ENCODE data around the gene RBM17. TPM values are rescaled to one million over a fixed set of nuclear protein-coding genes. Genes with fewer than 3 reads are reported as not detected.
A peak's percentile ranks its signal among the peaks of the same experiment; 100 is the strongest.

The RBM17 gene
- total and polyA plus RNA-seq, 2 of the 13 experiments (the other 11 are each of a cell fraction or from before 2014, with no cell fraction given) = 30.7 to 77.5 TPM

- ChIA-PET POLR2A (no interaction called here), CTCF (ENCODE audit: low intra/inter-chr PET ratio, low total read pairs) (no interaction called here)
- in situ Hi-C loops (cut with HindIII; ENCODE audit: extremely low pct_ligation_motif_present, low pct_unique_long_range_greater_than_20kb) = no loop called here
- 71% methylated on average over 6 of the region's 6 CpGs for WGBS (ENCODE audit: low lambda C conversion rate)
- Histone ChIP-seq H3K79me2 (ENCODE audit: insufficient read depth, low read length) (peaks cover 3% of the 10 kb centered on the region), H3K4me2 (ENCODE audit: low read depth, low read length) (no peak overlapping the region), H2AFZ (ENCODE audit: low read length) (no peak overlapping the region), H4K20me1 (ENCODE audit: insufficient read depth, low read length) (0 out of 2 replicates have a peak, but pooled peaks cover 8% of the 10 kb centered on the region), H3K4me3 (replicated peaks in 1 of 3; ENCODE audit: insufficient read depth in 1 of 3, low read depth in 2 of 3, low read length in 3 of 3) (no peak overlapping the region), H3K4me1 (ENCODE audit: insufficient read depth, low read length) (peaks cover 10% of the 10 kb centered on the region), H3K27ac (ENCODE audit: extremely low read length, insufficient read depth, low read length) (no peak overlapping the region), H3K9ac (ENCODE audit: insufficient read depth, low read depth, low read length) (no peak overlapping the region), H3K27me3 (ENCODE audit: control insufficient read depth in 1 of 2, insufficient read depth in 2 of 2, low read length in 2 of 2) (no peaks in the 10 kb centered on the region), H3K36me3 (replicated peaks in 1 of 2; ENCODE audit: control insufficient read depth in 1 of 2, insufficient read depth in 2 of 2, low read length in 2 of 2) (peaks cover 35 to 80% of the 10 kb centered on the region in 2 experiments), H3K9me3 (ENCODE audit: low read length) (no peaks in the 10 kb centered on the region)
- FAIRE-seq (no peak), DNase-seq (ENCODE audit: low spot score) (peak; percentile 20), ATAC-seq (peak; percentile 43; the same call in 2 of the 3 replicates)
- intact Hi-C loops (cut with micrococcal nuclease; ENCODE audit: unreplicated experiment) = no loop called here
- TF ChIP-seq AFF4 (CRISPR knock-in tag; IDR thresholded peaks at IDR 0.05) (no peak), RBFOX2 (IDR thresholded peaks at IDR 0.05; ENCODE audit: low read depth, low read length) (no peak), HNF4A (CRISPR knock-in tag; IDR thresholded peaks at IDR 0.05) (0 out of 2 replicates have a peak, but pooled peaks have one; percentile 8)
- no TSS peak for BruUV-seq (replicated peaks)
These were observed 24.1 kb downstream of the RBM17 start for GRCh38 chr10:6112893-6113292.

- H3K27ac ChIP-seq (ENCODE audit: extremely low read length, insufficient read depth, low read length) = no peak overlapping the region
- in situ Hi-C loops (cut with HindIII; ENCODE audit: extremely low pct_ligation_motif_present, low pct_unique_long_range_greater_than_20kb) = no loop called here
- ATAC-seq = no peak
- H3K9ac ChIP-seq (ENCODE audit: insufficient read depth, low read depth, low read length) = no peak overlapping the region
- H3K9me3 ChIP-seq (ENCODE audit: low read length) = no peaks in the 10 kb centered on the region
- WGBS (ENCODE audit: low lambda C conversion rate) = 98% methylated on average over 4 of the region's 4 CpGs
- no peak overlapping the region for H3K4me2 ChIP-seq (ENCODE audit: low read depth, low read length)
- FAIRE-seq = no peak
- peaks cover 33 to 66% of the 10 kb centered on the region in 2 experiments for H3K36me3 ChIP-seq (replicated peaks in 1 of 2; ENCODE audit: control insufficient read depth in 1 of 2, insufficient read depth in 2 of 2, low read length in 2 of 2)
- no peaks in the 10 kb centered on the region for H4K20me1 ChIP-seq (ENCODE audit: insufficient read depth, low read length)
- BruUV-seq (replicated peaks) = no TSS peak
- TF ChIP-seq YEATS4 (CRISPR knock-in tag; IDR thresholded peaks at IDR 0.05; ENCODE audit: borderline replicate concordance) (no peak), PAXIP1 (CRISPR knock-in tag; conservative IDR thresholded peaks at IDR 0.05) (no peak), TOPORS (CRISPR knock-in tag; IDR thresholded peaks at IDR 0.05) (no peak), ZNF569 (CRISPR knock-in tag; IDR thresholded peaks at IDR 0.05; ENCODE audit: borderline replicate concordance) (no peak), ZFP1 (CRISPR knock-in tag; IDR thresholded peaks at IDR 0.05) (no peak), DMAP1 (CRISPR knock-in tag; IDR thresholded peaks at IDR 0.05) (no peak), ZFYVE20 (CRISPR knock-in tag; IDR thresholded peaks at IDR 0.05; ENCODE audit: borderline replicate concordance, low read depth) (no peak)
- peaks cover 10% of the 10 kb centered on the region for H3K4me1 ChIP-seq (ENCODE audit: insufficient read depth, low read length)
- ChIA-PET POLR2A (no interaction called here), CTCF (ENCODE audit: low intra/inter-chr PET ratio, low total read pairs) (no interaction called here)
- intact Hi-C loops (cut with micrococcal nuclease; ENCODE audit: unreplicated experiment) = no loop called here
- no peak overlapping the region for H2AFZ ChIP-seq (ENCODE audit: low read length)
- H3K4me3 ChIP-seq (replicated peaks in 1 of 3; ENCODE audit: insufficient read depth in 1 of 3, low read depth in 2 of 3, low read length in 3 of 3) = no peak overlapping the region
- no peaks in the 10 kb centered on the region for H3K27me3 ChIP-seq (ENCODE audit: control insufficient read depth in 1 of 2, insufficient read depth in 2 of 2, low read length in 2 of 2)
- peaks cover 3% of the 10 kb centered on the region for H3K79me2 ChIP-seq (ENCODE audit: insufficient read depth, low read length)
- no peak for DNase-seq (ENCODE audit: low spot score)
These were observed 25.5 kb downstream of the RBM17 start for GRCh38 chr10:6114299-6114698.

Data from HepG2 (cell line).